GM12875 (cell line): ENCODE results near the gene CDH20.

Experiments
- H3K4me3 ChIP-seq: one replicate; pipeline ENCODE4 v1.5.1; 2011; ENCODE audit warnings: low read depth, low read length, control low read depth
- TF ChIP-seq, protein P1 (sequence below): IDR thresholded peaks from 2 replicates; pipeline ENCODE4 v1.5.1; 2011; ENCODE audit warnings: low read depth, mild to moderate bottlenecking, control low read depth, inconsistent platforms, low read length, moderate library complexity, borderline replicate concordance; ENCODE audit not compliant: insufficient read depth

CDH20 gene

DNA sequence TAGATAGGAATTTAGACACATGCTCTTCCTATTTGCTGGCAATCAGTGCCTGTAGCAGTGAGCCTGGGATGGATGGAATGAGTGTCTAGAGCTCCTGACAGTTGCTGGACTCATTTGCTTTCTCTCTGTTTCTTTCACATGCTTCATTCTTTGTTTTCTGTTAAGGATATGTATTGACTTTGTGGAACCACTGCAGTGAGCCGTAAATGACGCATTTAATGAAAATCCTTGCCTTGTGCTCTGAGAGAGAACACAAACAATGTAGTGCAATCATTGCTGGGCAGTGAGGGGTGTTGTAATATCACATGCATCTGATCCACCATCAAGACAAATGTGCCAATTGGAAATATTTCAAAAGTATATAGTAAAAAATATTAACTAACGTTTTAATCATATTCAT, 25.2 kb upstream of the CDH20 start:
- H3K4me3 ChIP-seq, result no peak overlapping the region
- TF ChIP-seq, protein P1, sequence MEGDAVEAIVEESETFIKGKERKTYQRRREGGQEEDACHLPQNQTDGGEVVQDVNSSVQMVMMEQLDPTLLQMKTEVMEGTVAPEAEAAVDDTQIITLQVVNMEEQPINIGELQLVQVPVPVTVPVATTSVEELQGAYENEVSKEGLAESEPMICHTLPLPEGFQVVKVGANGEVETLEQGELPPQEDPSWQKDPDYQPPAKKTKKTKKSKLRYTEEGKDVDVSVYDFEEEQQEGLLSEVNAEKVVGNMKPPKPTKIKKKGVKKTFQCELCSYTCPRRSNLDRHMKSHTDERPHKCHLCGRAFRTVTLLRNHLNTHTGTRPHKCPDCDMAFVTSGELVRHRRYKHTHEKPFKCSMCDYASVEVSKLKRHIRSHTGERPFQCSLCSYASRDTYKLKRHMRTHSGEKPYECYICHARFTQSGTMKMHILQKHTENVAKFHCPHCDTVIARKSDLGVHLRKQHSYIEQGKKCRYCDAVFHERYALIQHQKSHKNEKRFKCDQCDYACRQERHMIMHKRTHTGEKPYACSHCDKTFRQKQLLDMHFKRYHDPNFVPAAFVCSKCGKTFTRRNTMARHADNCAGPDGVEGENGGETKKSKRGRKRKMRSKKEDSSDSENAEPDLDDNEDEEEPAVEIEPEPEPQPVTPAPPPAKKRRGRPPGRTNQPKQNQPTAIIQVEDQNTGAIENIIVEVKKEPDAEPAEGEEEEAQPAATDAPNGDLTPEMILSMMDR, result no peak

DNA sequence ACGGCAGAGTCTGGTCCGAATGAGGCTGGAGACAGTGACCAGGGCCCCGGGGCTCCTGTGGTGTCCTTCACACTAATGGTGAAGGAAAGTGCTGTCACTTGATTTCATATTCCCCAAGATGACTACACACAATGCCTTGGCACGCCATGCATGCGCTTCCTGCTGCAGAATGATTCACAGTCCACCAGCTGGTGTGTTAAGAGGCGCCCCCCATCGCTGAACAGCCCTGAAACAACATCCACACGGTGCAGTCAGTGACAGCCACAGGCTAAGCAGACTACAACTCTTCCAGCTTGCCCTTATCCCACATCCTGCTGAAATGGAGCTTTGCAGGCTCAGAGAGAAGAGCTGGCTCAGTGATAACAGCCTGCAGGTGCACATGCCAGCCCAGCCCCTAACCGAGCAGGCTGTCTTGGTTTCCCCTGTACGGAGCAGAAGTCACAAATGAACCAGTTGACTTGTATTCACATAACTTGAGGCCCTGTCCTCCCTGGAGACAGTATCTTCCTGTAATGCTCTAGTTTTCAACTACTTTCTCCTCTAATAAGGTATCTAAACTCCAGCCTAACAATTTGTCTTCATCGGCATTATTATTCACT, 24.3 kb upstream of the CDH20 start:
- no peak overlapping the region for H3K4me3 ChIP-seq
- TF ChIP-seq, protein P1, result no peak

DNA sequence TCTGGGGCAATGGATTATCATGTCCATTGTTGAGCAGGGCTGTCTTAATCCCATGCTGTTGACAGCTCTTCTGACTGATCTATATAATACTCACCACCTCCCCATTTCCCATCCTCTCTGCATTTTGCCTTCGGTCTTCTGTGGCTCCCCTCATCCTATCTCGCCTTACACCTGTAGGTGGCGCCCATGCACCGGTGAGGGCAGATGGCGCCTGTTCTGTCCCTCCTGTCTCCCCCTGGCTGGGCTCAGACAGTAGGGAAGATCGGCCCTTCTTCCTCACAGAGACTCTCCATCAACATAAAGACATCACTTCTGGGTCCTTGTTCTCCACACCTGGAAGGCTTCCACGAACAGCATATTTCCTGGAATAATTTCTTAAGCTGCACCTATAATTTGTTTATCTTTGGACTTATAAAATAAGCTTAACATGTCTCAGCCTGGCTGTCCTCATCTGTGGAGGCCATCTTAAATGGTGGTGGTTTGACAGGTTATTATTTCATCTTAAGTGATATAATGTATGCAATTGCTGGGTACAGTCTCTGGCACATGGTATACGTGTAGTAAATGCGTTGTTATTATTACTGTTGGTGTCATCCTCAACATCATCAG, 10.9 kb upstream of the CDH20 start:
- no peak overlapping the region for H3K4me3 ChIP-seq
- TF ChIP-seq, protein P1, result peak; percentile 84

DNA sequence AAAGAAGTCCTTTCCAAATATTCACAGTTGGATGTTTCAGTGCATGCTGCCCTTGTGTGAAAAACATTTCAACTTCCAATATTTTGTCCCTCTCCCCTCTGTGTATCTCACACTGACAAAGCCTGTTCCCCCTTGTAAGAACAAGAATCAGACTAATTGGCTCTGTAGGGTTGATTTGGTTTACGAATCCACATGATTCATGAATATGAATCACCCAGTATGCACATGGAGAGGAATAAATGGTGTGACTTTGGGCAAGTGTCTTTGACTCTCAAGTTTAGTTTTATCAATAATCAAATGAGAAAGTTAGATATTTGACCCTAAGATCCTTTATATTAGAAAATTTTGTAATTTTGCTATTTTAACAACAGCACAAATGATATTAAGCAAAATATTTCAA, 9.3 kb upstream of the CDH20 start:
- no peak overlapping the region for H3K4me3 ChIP-seq
- TF ChIP-seq, protein P1, result no peak

DNA sequence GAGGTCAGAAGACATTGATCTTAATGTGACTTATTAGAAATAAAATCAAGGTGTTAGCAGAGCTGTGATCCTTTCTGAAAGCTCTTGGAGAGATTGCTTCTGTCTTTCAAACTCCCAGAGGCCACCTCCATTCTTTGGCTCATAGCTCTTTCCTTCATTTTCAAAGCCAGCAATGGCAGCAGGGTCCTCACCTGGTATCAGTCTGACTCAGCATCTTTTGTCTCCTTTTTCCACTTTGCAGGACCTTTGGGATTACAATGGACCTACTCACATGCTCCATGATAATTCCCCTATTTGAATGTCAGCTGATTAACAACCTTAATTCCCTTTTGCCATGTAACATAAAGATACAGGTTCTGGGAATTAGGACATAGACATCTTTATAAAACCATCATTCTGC, 6.8 kb upstream of the CDH20 start:
- no peak overlapping the region for H3K4me3 ChIP-seq
- TF ChIP-seq, protein P1, result no peak

DNA sequence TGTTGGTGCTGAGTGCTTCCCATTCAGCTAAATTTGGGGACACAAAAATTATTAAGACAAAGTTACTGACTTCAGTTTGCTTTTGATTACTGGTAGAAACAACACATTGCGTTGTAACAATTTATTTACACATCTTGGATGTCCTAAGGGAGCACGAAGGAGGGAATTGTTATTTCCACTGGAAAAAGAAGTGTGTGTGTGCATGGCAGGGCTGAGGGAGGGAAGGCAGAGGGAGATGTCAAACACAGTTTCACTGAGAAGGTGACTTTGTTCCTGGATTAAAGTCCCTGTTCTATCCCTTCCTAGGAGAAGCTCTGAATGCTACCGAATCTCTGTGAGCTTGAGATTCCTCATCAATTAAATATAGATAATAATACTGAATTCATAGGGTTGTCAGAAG, 3.8 kb upstream of the CDH20 start:
- TF ChIP-seq, protein P1, result no peak
- H3K4me3 ChIP-seq, result no peak overlapping the region

DNA sequence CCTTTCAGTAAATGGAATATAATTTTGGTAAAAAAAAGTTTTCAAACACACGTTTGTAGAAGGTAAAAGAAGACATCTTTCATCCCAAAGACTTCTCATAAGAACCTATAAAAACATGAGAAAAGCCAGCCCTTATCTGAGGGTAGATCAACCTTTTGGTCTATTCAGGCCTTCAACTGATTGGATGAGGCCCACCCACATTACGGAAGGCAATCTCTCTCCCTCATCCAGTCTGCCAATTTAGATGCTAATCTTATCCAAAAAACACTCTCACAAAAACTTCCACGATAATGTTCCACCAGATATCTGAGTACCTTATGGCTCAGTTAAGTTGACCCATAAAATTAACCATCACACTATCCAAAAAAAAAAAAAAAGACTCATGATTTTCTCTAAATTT, 2.2 kb upstream of the CDH20 start:
- TF ChIP-seq, protein P1, result no peak
- H3K4me3 ChIP-seq, result no peak overlapping the region
